PFSK-1 (cell line): ENCODE data around the gene LTB.
A peak's percentile ranks its signal among the peaks of the same experiment; 100 is the strongest.

Source experiments
- FOXP2 ChIP-seq: optimal IDR thresholded peaks from 2 replicates; pipeline ENCODE3; 2011; ENCODE audit warnings: borderline replicate concordance, control low read depth, inconsistent platforms; ENCODE audit not compliant: insufficient read depth; ENCODE audit errors: extremely low read length, extremely low read depth
- POLR2AphosphoS5 ChIP-seq: IDR thresholded peaks from 2 replicates; pipeline ENCODE4 v1.6.1; 2012; ENCODE audit warnings: low read depth, mild to moderate bottlenecking, control low read depth, low read length, moderate library complexity
- REST ChIP-seq, 2 experiments: IDR thresholded peaks; 2 replicates each; pipeline versions ENCODE4 v1.6.1 to v1.8.0; 2011 to 2012; ENCODE audit warnings: low read depth in 2 of 2, low read length in 2 of 2, control low read depth in 1 of 2, inconsistent platforms in 1 of 2, mild to moderate bottlenecking in 1 of 2, moderate library complexity in 1 of 2; ENCODE audit not compliant: insufficient read depth in 1 of 2
- SIN3A ChIP-seq: IDR thresholded peaks from 2 replicates; pipeline ENCODE4 v1.6.1; 2012; ENCODE audit warnings: mild to moderate bottlenecking, low read length, moderate library complexity, borderline replicate concordance; ENCODE audit not compliant: insufficient read depth
- TAF1 ChIP-seq: IDR thresholded peaks from 2 replicates; pipeline ENCODE4 v1.6.1; 2012; ENCODE audit warnings: low read length, control low read depth, borderline replicate concordance; ENCODE audit not compliant: insufficient read depth

LTB gene

GRCh38 chr6:31546339-31546957, 35.8 kb downstream of the LTB start, which contains the start of gene ATP6V1G2:
TSS of gene ATP6V1G2 (minus strand) at chr6:31546608. CDS start at chr6:31546559, 49 bp downstream.
- no peak for TF ChIP-seq TAF1
- no peak for TF ChIP-seq POLR2AphosphoS5
- TF ChIP-seq REST (IDR thresholded peaks at IDR 0.05; ENCODE audit: insufficient read depth in 1 of 2, low read depth in 2 of 2, low read length in 2 of 2) = 0 out of 4 replicates have a peak, but pooled peaks of 1 of the 2 experiments have one; percentile 7
- TF ChIP-seq FOXP2 = no peak
- no peak for TF ChIP-seq SIN3A

GRCh38 chr6:31545291-31545690, 36.9 kb downstream of the LTB start:
- TF ChIP-seq FOXP2 (no peak), SIN3A (no peak), REST (IDR thresholded peaks at IDR 0.05; ENCODE audit: insufficient read depth in 1 of 2, low read depth in 2 of 2, low read length in 2 of 2) (no peak), TAF1 (no peak), POLR2AphosphoS5 (no peak)

GRCh38 chr6:31544676-31545075, 37.5 kb downstream of the LTB start:
- no peak for TF ChIP-seq POLR2AphosphoS5
- TF ChIP-seq REST (IDR thresholded peaks at IDR 0.05; ENCODE audit: insufficient read depth in 1 of 2, low read depth in 2 of 2, low read length in 2 of 2) = no peak
- TF ChIP-seq SIN3A = no peak
- no peak for TF ChIP-seq FOXP2
- TF ChIP-seq TAF1 = no peak

- TF ChIP-seq FOXP2 = no peak
- no peak for TF ChIP-seq POLR2AphosphoS5
- no peak for TF ChIP-seq SIN3A
- TF ChIP-seq TAF1 = no peak
- TF ChIP-seq REST (IDR thresholded peaks at IDR 0.05; ENCODE audit: insufficient read depth in 1 of 2, low read depth in 2 of 2, low read length in 2 of 2) = no peak
Observed at GRCh38 chr6:31543639-31544038, 38.6 kb downstream of the LTB start.
